Lower lobe of right lung (tissue), 2 donors: ENCODE measurements around the gene NOX5. TPM values are rescaled to one million over a fixed set of nuclear protein-coding genes. Genes with fewer than 3 reads are reported as not detected.

Experiments
- ATAC-seq, 2 donors: fragments of 200-7000 bp; cut with Tn5 transposase; one replicate each; pipeline ENCODE4 v1.9.1; 2020 to 2022; ENCODE audit warnings: mild to moderate bottlenecking in 2 of 2, moderate library complexity in 2 of 2
- DNase-seq: peaks from one replicate; pipeline ENCODE4 v3.0.0-alpha.2; 2020
- H3K27ac ChIP-seq: fragments of 200-600 bp; one replicate; pipeline ENCODE4 v1.8.0; 2022
- H3K27me3 ChIP-seq: fragments of 200-600 bp; one replicate; pipeline ENCODE4 v1.8.0; 2022; ENCODE audit warnings: low read depth
- H3K36me3 ChIP-seq: fragments of 200-600 bp; one replicate; pipeline ENCODE4 v1.8.0; 2022; ENCODE audit warnings: mild to moderate bottlenecking
- H3K4me1 ChIP-seq: fragments of 200-600 bp; one replicate; pipeline ENCODE4 v1.8.0; 2022
- H3K4me3 ChIP-seq: fragments of 200-600 bp; one replicate; pipeline ENCODE4 v1.8.0; 2022; ENCODE audit warnings: mild to moderate bottlenecking
- H3K9me3 ChIP-seq: fragments of 200-600 bp; one replicate; pipeline ENCODE4 v1.8.0; 2022
- CTCF ChIP-seq: fragments of 200-600 bp; IDR thresholded peaks from one replicate; pipeline ENCODE4 v1.8.0; 2022; ENCODE audit warnings: antibody characterized with exemption, mild to moderate bottlenecking
- intact Hi-C: fragments of 100-400 bp; cut with DNase I; formaldehyde crosslinking; loops from one replicate; pipeline ENCODE4 v1.11.0; 2022
- total RNA-seq: library from RNA; stranded (reverse); fragmentation: NEBNext Ultra II Directional; extraction: Animal tissue kit (Norgen Biotek cat#: 25700); gene quantifications from one replicate; pipeline ENCODE4 v1.2.1, GENCODE V29; 2021
- donor health status: DM: no; HTN: yes; CAD: no; lungs with severe emphysema.

The NOX5 gene
- total RNA-seq, 1 donor from 2014 or later: not detected

DNA sequence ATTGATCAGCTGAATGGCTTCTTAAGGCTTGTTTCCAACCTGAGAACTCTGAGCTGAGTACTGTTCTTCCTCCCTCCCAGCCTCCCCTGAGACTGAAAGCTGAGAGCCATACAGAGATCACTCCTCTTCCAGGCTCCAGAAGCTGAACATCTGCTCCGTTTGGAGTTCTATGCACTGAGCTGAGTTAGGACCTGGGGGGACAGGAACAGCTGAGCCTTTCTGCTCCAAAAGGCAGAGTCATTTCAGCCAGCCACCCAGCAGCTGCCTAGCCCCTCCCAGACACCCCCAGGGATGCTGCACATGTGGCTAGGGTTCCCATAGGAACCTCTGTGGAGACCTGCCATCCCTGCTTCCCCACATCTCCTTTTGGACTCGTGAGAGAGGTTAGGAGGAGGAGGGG is 81.7 kb downstream of the NOX5 start:
- Histone ChIP-seq H3K36me3 (no peaks in the 10 kb centered on the region), H3K4me1 (peaks cover 6% of the 10 kb centered on the region), H3K9me3 (no peaks in the 10 kb centered on the region), H3K4me3 (no peak overlapping the region), H3K27ac (no peak overlapping the region), H3K27me3 (no peaks in the 10 kb centered on the region)
- intact Hi-C loops: no loop called here
- TF ChIP-seq CTCF: no peak
- no peak for DNase-seq
- ATAC-seq: no peak

DNA sequence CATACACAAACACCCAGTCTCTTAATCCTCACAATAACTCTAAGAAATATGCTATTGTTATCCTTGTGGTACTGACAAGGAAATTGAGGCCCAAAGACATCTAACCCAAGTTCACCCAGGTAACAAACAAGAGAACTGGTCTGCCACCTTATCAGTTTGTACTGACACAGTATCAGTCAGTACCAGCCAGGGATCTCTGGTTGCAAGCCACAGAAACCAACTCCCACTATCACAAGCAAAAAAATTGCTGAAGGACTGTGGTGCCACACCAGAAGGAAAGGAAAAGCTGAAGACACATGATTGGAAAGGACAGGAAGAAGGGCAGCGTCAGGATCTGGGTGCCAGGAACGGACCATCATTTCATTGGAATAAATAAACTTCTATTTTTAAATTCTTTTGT is 82.1 kb downstream of the NOX5 start:
- no peaks in the 10 kb centered on the region for H3K36me3 ChIP-seq
- DNase-seq: no peak
- intact Hi-C loops: no loop called here
- H3K4me1 ChIP-seq: peaks cover 6% of the 10 kb centered on the region
- no peak overlapping the region for H3K4me3 ChIP-seq
- no peak for TF ChIP-seq CTCF
- no peaks in the 10 kb centered on the region for H3K27me3 ChIP-seq
- no peaks in the 10 kb centered on the region for H3K9me3 ChIP-seq
- no peak overlapping the region for H3K27ac ChIP-seq
- ATAC-seq: no peak

DNA sequence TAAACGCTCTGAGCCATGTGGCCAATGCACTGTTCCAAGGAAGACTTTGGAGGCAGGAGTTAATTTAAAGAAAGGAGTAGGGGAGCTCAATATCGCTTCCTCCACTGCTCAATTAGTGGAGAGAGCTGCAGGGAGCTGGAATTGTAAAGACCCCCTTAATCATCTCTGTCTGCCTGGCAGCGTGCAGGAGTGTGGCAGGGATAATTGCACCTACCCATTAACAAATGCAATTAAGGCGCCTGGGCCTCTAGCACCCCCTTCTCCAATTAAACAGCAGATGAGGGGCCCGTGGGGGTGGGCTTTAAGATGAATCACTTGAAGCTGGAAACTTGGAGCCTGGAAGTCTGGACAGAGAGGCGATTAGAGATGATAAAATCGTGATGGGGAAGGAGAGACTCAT is 84.3 kb downstream of the NOX5 start:
- no peaks in the 10 kb centered on the region for H3K9me3 ChIP-seq
- H3K4me1 ChIP-seq: peaks cover 6% of the 10 kb centered on the region
- no peak overlapping the region for H3K4me3 ChIP-seq
- intact Hi-C loops: no loop called here
- H3K27ac ChIP-seq: no peak overlapping the region
- no peak for TF ChIP-seq CTCF
- ATAC-seq: no peak
- no peaks in the 10 kb centered on the region for H3K36me3 ChIP-seq
- H3K27me3 ChIP-seq: no peaks in the 10 kb centered on the region
- DNase-seq: no peak

GRCh38 chr15:69099941-69100340 is 85.4 kb downstream of the NOX5 start:
- no peak overlapping the region for H3K4me3 ChIP-seq
- TF ChIP-seq CTCF: no peak
- H3K27me3 ChIP-seq: no peaks in the 10 kb centered on the region
- ATAC-seq (no peak), DNase-seq (no peak)
- no peak overlapping the region for H3K27ac ChIP-seq
- H3K9me3 ChIP-seq: no peaks in the 10 kb centered on the region
- H3K36me3 ChIP-seq: no peaks in the 10 kb centered on the region
- peaks cover 6% of the 10 kb centered on the region for H3K4me1 ChIP-seq
- intact Hi-C loops: no loop called here

- H3K27me3 ChIP-seq: no peaks in the 10 kb centered on the region
- no peak for DNase-seq
- intact Hi-C loops: no loop called here
Measured at GRCh38 chr15:69100821-69101220, 86.3 kb downstream of the NOX5 start.

More at GRCh38 chr15:69100821-69101220, 86.3 kb downstream of the NOX5 start:
- Histone ChIP-seq H3K4me3 (no peak overlapping the region), H3K9me3 (no peaks in the 10 kb centered on the region), H3K4me1 (peaks cover 6% of the 10 kb centered on the region), H3K36me3 (no peaks in the 10 kb centered on the region), H3K27ac (no peak overlapping the region)
- ATAC-seq: no peak
- no peak for TF ChIP-seq CTCF
